ENCODE data around the gene KLF15.

The KLF15 gene

GRCh38 chr3:126293370-126294082 is 63.7 kb downstream of the KLF15 start:
- TF ChIP-seq CTCF (IDR thresholded peaks at IDR 0.05) = no peak
- H3K27ac ChIP-seq = no peak overlapping the region

All from 22Rv1 (cell line).